ENCODE results near the gene OR5C1.

Gene OR5C1

GRCh38 chr9:122810306-122810946 lies 21.7 kb downstream of the OR5C1 start:
- TF ChIP-seq CTCF (IDR thresholded peaks at IDR 0.05; ENCODE audit: control insufficient read depth, extremely low read depth, insufficient read depth): peak; percentile 89
- no peak overlapping the region for H3K4me3 ChIP-seq (ENCODE audit: low read depth, low read length)
- DNase-seq (ENCODE audit: low read depth): peak; percentile 62

- no peak for DNase-seq (ENCODE audit: low read depth)
- H3K4me3 ChIP-seq (ENCODE audit: low read depth, low read length): no peak overlapping the region
- TF ChIP-seq CTCF (IDR thresholded peaks at IDR 0.05; ENCODE audit: control insufficient read depth, extremely low read depth, insufficient read depth): no peak
Measured at GRCh38 chr9:122812736-122813135, 24.0 kb downstream of the OR5C1 start.

DNA sequence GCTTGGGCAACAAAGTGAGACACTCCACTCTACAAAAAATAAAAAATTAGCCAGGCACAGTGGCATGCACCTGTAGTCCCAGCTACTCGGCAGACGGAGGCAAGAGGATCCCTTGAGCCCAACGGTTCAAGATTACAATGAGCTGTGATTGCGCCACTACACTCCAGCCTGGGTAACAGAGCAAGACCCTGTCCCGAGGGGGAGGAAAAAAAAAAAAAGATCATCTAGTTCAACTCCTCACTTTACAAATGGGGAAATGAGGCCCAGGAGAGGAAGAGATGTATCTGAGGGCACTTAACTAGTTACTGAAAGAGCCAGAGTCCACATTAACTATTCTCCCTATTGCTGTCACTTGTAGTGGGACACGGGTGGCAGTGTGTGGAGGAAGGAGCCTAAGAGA lies 25.8 kb downstream of the OR5C1 start:
- no peak for TF ChIP-seq CTCF (IDR thresholded peaks at IDR 0.05; ENCODE audit: control insufficient read depth, extremely low read depth, insufficient read depth)
- H3K4me3 ChIP-seq (ENCODE audit: low read depth, low read length): no peak overlapping the region
- DNase-seq (ENCODE audit: low read depth): no peak

- TF ChIP-seq CTCF (IDR thresholded peaks at IDR 0.05; ENCODE audit: control insufficient read depth, extremely low read depth, insufficient read depth): no peak
- H3K4me3 ChIP-seq (ENCODE audit: low read depth, low read length): no peak overlapping the region
Measured at GRCh38 chr9:122815544-122815943, 26.8 kb downstream of the OR5C1 start.

GRCh38 chr9:122816163-122816867 lies 27.6 kb downstream of the OR5C1 start:
- no peak overlapping the region for H3K4me3 ChIP-seq (ENCODE audit: low read depth, low read length)
- DNase-seq (ENCODE audit: low read depth): no peak
- no peak for TF ChIP-seq CTCF (IDR thresholded peaks at IDR 0.05; ENCODE audit: control insufficient read depth, extremely low read depth, insufficient read depth)

More at GRCh38 chr9:122815544-122815943, 26.8 kb downstream of the OR5C1 start:
- DNase-seq (ENCODE audit: low read depth): no peak

- no peak for DNase-seq (ENCODE audit: low read depth)
- TF ChIP-seq CTCF (IDR thresholded peaks at IDR 0.05; ENCODE audit: control insufficient read depth, extremely low read depth, insufficient read depth): no peak
- H3K4me3 ChIP-seq (ENCODE audit: low read depth, low read length): no peak overlapping the region
Measured at GRCh38 chr9:122819326-122819725, 30.6 kb downstream of the OR5C1 start.

Data from LNCaP clone FGC (cell line).